ELF-1 (cell line): ENCODE results near the gene MYO5C.
A peak's percentile ranks its signal among the peaks of the same experiment; 100 is the strongest.

ENCODE experiments used
- DNase-seq: peaks from one replicate; pipeline ENCODE4 v3.0.0-alpha.2; 2016; ENCODE audit warnings: low read depth, low spot score

The MYO5C gene

DNA sequence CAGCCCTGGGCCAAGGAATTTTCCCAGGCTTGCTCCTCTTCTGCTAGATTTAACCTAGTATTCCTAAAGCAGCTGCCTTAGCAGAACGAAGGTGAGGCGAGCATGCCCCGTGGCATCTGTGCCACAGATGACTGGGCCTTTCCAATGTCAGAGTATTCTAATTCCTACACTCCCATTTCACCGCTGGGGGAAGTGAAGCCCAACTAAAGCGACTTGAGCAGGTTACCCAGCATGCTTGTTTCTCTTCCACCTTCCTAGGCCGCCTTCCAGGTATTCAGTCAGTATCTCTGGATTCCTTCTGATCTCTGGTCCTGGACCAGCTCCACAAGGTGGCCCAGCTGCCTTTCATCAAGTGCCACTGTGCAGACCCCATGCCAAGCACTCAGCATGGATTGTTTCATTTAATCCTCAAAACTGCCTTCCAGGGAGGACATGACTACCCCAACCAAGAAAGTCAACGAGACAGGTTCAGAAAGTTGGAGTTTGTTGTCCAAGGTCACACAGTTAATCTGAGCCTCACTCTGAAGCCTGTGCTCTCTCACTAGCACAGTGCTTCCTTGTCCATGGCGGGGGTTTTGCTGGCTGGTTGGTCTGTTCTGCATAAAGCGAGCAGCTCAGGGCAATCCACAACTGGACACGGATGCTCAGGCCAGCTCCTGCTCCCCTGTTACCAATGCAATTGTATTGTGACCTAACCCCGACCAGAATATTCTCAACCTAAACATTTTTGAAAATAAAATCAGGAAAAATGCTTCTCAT is 15.1 kb downstream of the MYO5C start:
- DNase-seq = no peak

DNA sequence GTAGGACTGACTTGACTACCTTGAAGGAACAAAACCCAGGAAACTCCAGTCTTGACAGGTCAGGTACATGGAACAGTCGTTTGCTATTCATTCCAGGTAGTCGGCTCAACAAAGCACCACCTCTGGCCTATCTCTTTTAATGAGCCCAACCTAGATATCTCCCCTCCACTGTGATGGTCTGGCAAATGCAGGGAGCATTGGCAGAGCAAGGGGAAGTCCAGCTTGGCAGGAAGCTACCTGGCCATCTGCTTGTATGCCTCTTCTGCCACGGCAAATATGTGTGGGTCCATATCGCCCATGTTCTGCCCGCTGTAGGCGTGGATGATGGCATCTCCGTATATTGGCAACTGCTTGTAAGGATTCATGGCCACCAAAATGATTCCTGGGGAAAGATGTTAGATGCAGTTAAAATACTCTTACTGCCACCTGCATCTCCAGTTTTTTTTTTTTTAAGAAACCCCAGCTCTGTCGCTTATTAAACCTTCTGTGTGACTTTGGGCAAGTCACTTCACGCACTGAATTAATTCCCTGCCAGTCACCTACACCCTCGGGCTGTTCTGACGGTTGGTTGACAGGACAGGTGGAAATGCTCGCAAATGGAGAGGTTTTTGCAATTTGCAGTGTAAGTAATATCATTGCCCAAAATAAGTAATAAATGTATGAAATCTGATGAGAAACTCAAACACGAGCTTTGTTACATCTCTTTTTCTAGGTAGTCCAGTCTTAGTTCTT is 16.8 kb downstream of the MYO5C start:
- DNase-seq = no peak

DNA sequence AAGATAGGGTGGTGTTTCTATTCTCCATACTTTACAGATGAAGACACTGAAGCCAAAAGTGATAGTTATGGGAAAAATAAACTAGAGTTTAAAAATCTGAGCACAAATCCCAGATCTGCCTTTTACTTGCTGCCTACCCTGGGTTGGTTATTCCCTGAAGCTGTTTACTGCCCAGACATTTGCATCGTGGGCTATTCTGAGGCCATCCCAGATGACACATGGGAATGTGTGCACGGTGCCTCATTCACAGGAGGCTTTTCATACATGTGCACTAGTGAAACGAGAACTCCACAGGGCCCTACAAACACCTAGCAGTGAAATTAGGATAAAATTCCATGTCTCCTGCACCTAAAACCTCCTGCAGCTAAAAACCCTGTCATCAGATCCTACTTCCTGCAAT is 17.5 kb downstream of the MYO5C start:
- no peak for DNase-seq

DNA sequence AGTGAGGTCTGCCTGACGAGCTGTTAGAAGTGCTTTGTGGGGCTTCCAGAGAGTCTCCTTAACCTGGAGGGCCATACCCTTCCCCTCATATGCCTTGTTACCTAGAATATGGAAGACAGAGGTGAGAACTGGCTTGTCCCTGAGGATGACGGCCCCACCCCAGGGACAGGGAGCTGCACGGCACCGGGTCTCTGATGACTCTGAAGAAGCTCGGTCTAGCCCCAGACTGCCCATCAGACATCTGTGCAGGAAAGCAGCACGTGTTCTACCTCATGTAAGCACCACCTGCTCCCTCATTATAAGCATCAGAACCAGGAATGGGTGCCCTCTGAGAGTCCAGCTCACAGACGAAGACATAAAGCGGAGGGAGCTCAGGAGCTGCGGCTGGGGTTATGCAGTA is 18.0 kb downstream of the MYO5C start:
- DNase-seq = no peak

DNA sequence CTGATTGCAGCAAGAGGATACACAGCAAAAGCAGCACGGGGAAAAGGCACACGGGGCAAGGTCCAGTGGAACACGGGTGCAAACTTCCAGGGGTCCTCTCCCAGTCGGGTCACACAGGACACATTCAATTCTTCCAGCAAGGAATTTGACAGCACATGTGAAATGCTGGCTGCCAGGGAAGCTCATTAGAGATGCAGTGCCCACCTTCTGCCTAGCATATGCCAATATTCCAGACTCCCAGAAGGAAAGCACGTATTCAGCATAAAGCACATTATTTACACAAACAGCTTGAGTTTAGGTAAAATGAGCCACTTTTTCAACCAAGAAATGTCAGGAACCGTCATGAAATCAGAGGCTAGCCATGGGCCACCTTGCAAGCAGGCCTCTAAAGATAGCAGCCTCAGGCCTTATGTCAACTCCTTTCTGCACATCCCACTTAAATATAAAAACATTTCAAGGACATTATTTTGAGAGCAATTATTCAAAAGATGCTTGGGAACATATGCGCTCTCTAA is 19.3 kb downstream of the MYO5C start:
- no peak for DNase-seq

DNA sequence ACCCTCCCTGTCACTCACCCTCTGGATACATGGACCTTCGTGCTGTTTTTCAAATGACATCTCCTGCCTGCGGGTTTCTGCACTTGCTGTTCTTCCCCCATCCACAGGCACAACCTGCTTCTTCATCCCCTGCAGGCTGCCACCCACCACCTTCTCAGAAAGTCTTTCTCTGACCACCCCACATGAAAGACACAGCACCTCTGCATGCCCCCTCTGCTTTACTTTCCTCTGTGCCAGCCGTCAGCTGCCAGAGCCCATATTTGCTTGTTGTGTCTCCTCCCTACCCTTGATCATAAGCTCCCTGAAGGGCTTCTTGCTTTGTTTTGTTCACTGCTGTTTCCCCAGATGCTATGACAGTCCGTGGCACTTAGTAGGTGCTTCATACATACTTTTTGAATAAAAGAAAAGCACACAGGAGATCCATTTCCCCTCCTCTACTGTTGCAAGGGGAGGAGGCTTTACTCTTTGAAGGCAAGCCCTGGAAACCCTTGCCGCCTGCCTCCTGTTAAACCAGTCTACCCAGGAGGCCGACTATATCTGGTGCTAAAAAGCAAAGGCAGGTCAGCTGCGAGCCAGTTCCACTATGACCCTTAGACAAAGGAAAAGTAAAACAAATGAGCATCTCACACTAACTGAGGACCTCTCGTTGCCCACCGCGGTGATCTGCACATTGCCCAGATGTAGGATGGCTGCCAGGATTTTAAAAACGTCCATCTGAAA is 31.9 kb downstream of the MYO5C start:
- DNase-seq = peak; percentile 10

DNA sequence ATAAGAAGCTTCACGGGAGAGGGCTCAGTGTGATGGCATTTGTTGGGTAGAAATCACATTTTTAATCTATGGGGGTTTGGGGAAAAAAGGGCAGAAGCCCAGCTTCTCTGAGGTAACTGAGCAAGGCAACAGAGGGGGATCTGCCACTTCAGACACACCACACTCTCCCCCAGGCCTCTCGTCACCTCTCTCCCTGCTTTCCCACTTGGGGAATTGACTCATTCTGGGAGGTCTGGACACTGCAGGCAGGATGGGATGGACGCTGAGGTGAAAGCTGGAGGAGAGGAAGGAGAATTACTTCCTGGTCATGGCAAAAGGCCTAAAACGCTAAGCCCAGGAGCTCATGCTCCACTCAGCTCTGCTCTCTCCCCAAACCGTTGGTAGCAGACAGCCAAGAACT is 33.2 kb downstream of the MYO5C start:
- DNase-seq = peak; percentile 36

DNA sequence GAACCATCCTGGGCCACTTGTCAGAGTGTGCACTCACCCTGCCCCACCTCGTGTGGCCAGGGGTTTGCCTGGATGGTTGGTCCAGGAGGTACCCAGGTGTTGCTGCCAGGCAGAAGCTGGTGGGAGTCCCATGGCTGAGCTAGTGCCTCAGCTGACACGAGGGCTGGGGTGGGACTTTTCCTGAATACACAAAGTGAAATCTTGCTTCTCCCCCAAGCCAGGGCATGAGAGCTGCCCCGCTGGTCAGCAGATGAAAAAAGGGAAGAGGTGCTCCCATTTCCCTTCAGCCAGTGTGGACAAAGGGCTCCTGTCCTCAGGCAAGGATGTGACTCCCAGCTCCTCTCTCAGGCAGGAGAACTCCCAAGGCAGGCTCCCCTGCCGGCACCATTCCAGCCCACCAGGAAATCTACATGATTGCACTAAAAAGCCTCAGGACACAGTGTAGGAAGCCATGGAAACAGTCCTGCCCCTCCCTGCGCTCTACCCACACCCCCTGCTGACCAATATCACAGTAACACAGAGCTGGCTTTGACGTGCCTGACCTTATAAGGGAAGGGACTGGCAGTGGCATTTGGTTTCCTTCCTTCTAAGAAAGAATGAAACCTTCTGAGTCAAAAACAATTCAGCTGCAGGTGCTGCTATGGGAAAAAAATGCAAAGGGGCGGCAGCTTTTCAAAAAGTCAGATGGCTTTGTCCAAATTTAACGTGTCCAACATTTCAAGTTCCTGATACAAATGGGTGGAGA is 33.9 kb downstream of the MYO5C start:
- peak; percentile 98 for DNase-seq

DNA sequence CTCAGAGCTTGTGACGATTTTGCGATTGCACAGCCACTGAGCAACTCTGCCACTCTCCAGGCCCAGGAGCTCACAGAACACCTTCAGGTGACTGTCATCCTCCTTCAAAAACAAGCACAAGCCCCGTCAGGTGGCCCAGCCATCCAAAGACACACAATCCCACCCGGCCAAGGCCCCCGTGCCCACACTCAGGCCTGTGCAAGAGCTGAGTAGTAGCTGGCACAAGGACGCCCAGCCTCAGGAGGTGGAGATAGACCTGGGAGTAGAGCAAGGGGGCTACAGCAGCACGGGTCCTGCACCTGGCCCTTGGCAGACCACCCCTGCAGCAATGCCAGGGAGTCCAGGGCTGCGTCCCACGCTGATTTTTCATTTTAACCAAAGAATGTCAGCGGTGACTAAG is 34.6 kb downstream of the MYO5C start:
- DNase-seq = no peak

DNA sequence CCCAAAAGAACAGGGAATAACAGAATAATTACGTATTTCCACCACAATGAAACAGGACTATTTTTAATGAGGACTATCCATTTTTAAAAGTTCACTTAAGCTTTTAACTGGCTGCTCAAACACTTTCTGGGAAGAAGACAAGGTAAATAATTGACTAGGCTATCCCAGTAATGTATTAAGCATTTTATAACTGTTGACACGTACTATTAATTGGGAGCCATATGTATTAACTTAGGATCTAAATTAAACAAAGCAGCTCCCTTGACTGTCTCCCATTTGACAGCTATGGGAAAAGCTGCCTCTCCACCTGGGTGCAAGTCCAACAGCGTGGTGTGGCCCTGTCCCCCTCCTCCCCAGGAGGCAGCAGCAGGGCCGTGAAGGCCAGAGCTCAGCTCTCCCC is 36.1 kb downstream of the MYO5C start:
- no peak for DNase-seq

DNA sequence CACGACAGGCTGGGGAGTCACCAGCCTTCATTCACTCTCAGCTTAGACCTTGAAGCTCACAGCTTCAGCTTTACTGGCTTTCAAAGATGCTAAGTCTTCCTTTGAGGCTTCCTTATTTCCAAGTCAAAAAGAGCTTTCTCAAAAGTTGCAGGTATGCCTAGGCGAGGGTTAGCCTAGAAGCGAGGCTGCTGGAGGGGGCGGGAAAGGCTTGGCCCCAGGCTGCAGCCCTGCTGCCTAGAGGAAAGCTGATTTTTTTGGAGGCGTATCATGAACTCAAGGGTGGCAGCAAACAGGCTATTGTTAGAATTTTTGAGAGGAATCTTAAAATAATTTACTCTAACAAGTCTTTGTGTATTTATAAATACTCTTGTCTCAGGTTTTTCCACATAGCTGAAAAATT is 37.1 kb downstream of the MYO5C start:
- peak; percentile 44 for DNase-seq

DNA sequence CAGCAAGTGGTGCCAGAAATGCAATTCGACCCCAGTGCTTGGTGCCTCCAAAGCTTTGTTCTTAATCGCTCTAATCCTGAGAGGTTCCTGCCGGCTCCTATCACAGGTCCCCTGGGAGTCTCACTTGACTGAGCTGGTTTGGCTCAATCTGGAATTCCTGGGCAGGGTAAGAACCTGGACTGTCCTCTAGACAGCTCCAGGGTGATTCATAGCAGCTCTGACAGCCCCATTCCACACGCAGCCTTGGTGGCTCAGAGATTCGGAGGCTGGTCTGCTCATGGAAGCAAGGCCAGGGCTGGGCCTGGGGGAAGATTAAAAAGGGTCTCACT is 37.9 kb downstream of the MYO5C start:
- peak; percentile 89 for DNase-seq

DNA sequence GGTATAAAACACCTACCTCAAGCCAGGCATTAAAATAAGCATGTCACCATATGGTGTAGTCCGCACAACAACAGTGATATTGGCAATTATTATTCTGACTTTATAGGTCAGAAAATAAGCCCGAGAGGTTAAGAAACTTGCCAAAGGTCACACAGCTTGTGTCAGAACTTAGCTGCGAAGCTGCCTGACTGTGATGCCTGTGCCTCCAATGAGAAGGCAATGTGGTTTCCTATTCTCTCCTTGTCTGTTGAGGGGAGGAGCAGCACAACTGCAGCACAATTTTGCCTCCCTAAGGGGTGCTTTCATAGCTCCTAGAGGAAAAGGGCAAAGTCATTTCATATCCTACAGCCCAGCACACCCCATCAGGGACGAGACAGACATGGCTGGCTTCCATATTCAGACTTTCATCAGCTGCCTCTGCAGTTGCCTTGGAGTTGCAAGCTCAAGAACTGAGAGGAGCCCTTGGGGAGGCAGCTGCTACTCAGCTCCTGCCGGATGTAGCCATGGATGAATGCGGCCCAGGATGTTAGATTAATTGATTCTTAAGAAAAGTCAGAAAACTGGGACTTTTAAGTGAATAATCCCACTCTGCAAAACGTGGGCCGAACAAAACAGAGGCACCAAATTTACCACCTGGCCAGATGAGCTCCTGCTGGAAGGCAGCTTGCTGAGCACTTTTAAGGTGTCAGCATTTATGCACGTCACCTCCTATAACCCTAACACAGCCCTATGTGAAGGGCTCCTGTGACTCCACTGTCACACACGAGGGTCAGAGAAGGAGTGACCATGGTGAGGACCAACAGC is 38.5 kb downstream of the MYO5C start:
- no peak for DNase-seq

DNA sequence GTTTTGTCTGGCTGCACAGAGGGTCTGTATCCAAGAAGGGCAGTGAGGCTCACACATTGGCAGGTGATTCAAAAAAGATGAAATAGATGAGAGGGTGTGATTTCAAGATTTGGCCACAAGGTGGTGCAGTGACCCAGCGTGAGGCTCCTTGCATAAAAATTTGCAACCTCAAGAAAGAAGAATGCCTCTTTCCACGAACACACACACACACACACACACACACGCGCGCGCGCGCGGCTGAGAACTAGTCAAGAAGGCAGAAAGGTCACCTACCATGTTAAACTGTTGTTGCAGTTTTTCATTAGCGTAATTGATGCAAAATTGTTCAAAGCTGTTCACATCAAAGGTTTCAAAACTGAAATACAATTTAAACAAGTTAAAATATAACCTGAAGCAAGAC is 39.2 kb downstream of the MYO5C start:
- DNase-seq = peak; percentile 84

DNA sequence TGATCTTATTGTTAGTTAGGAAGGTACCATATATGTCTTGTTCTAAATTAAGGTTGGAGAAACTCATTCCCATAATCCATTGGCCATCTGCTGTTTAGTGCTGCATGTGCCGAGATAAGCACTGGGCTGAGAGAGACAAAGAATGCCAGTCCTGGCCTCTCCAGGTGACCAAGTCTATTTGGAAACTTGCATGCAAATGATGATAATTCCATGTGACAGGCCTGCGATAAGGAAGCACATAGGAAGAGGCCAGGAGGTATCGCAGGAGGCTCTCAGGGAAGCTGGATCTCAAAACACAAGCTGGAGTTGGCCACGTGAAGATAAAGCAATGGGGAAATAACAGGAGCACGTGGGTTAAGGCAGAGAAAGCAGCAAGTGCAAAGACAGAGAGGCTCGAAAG is 39.7 kb downstream of the MYO5C start:
- no peak for DNase-seq

DNA sequence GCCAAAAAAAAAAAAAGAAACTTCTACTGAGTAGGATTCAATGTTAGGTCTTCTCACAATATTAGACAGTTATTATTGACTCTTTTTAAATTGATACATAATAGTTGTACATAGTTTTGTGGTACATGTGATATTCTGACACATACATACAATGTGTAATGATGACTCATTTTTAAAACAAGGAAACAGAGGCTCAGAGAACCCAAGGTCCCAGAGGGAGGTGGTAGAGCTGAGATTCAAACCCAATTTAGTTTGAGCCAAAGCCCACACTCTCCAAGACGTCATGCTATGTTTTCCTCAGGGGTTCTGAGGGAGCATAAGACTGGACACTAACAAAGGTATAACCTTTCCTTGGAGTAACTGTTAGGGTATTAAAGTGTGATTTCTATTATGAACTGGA is 40.6 kb downstream of the MYO5C start:
- DNase-seq = no peak

DNA sequence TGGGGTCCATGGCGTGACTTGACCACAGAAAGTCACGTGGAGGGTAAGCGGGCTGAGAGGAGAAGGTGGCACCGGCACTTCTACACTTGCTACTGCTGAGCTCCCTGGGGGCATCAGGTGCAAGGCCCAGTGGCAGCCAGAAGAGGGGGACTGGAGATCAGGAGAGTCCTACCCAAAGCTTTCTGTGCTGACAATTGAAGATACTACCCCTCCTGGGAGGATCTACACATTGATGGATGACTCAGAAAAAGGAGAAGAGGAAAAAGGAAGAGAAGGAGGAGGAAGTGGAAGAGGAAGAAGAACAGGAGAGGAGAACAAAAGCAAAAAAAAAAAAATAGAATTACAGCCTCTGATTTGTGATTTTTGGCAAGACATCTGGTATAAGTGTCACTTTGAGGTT is 41.2 kb downstream of the MYO5C start:
- no peak for DNase-seq

DNA sequence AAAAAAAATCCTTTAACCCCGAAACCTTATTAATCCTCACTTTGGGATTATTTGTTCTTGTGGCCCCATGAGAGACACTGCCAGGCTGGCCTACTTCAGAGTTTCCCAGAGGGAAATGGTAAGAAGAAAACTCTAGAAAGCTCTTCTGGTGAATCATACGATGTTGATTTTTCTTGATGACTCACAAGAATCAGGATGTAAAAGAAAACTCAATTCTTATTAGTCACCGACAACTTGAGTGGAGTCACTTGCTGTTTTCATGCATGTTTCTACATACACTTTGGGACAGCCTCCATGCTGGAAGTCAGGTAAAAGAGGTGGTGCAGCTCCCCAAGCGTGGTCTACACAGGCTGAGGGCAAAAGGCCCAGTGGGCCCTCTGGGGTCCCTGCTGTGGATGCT is 42.8 kb downstream of the MYO5C start:
- no peak for DNase-seq

DNA sequence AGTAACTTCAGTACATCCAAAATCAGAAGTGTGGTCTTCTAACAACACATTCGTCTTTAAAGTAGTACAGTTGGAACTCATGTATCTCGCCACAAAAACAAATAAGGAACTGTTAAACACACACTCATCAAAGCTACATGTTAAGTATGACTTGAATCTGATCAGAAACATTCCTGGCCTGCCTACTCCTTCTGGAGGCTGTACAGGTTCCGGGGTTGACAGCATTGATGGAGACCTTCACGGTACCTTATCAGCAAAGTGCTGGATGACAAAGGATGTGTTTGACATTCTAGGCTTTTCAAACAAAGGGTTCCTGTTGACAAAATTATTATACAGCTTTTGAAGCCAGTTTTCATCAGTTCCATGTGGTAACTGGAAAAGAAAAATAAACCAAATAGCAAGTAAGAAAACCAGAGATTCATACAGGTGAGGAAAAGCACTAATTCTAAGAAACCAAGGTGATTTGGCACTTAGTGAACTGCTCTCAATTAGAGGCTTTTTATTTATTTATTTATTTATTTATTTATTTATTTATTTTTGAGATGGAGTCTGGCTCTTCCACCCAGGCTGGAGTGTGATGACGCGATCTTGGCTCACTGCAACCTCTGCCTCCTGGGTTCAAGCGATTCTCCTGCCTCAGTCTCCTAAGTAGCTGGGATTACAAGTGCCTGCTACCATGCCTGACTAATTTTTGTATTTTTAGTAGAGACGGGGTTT is 44.3 kb downstream of the MYO5C start:
- no peak for DNase-seq

DNA sequence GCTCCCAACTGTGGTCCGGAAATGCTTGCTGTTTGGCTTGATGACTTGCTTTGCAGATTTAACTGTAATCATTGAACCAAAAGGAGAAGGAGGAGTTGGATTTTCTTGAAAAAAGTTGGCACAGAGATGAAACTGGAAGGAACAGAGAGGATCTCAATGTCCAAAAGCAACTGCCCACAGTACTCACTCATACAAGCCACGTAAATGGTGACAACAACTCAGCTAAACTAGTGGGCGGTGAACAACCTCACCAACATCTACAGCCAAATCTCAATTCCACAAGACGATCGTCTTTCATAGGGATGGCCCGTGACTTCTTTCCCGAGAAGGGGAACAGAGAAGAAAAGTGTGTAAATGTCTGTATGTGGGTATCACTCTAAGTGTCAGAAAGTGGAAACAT is 48.1 kb downstream of the MYO5C start:
- no peak for DNase-seq
